ENCODE results near the gene XIST.
"Not testable (repeated sequence)": the region's sequence is repeated elsewhere in the genome, so short reads cannot be mapped to it uniquely, and the experiment has no call there.

GRCh38 chrX:73792511-73792910, 60.0 kb downstream of the XIST start:
- not testable (repeated sequence) for TF ChIP-seq POLR2A, CTCF (IDR thresholded peaks at IDR 0.05)
